Measurements from ENCODE around the gene RCOR2.

DNA sequence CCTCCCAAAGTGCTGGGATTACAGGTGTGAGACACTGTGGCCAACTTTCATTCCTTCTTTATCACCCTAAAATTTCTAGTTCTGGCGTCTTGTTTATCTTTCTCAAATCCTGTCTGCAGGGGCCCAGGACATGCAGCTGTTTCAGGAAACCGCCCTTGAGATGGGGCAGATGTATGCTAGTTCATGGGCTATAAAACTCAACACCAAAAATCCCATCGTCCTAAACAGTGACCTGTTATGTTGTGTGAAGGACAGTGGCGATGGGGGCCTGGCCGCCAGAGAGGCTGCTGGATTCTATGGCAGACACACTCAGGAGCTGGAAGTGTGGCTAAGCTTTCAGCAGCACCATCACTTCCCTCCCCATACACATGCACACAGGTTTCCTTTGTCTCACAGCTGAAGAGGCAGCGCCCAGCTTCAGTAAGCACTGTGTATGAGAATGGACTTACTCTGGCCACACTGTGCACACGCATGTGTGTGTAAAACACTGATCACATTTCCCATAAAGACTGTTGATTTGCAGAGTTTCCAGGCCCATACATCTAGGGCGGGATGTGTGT, 41.4 kb downstream of the RCOR2 start:
- no peak for TF ChIP-seq CTCF (IDR thresholded peaks at IDR 0.05)
- no peak for TF ChIP-seq POLR2A (IDR thresholded peaks at IDR 0.05; ENCODE audit: low read depth)
- TF ChIP-seq EP300 (IDR thresholded peaks at IDR 0.05): no peak
- TF ChIP-seq POLR2AphosphoS5 (IDR thresholded peaks at IDR 0.05): no peak

Data from esophagus muscularis mucosa (tissue), 4 donors.